ENCODE data around the gene LRRC38. TPM values are rescaled to one million over a fixed set of nuclear protein-coding genes. Genes with fewer than 3 reads are reported as not detected.

Gene LRRC38
- total and polyA plus RNA-seq, 2 of the 8 experiments (the other 6 are each of a cell fraction or from before 2014, with no cell fraction given): 0.17 to 0.63 TPM

DNA sequence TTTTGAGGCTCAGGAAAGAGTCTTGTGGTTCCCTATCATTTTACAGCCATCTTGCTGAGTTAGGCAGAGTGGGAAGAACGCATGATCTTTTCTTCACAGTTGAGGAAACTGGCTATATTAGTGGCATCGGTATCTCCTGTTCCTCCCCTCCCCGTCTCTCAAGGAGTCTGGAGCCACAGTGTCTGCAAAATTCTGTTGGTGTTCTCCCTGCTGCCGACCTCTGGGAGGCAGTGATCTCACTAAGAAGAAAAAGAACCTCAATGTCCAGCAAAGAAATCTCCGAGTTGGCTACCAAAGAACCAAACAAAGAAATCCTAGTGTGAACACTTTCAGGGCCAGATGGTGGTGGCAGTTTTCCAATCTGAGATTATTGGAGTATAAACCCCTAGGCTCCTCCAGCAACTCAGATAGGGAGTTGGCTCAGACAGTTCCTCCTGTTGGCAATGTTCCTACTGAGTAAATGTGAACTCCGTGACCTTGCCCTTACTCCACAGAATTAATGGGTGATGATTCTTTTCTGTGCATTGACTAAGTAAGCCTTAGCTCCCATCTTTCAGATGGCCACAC lies 62.3 kb downstream of the LRRC38 start:
- Histone ChIP-seq H2AK5ac (ENCODE audit: low read depth, low read length) (no peak overlapping the region), H3K4me2 (ENCODE audit: insufficient read depth in 1 of 2, low read depth in 2 of 2, low read length in 2 of 2) (no peak overlapping the region), H3K4me3 (ENCODE audit: extremely low read depth in 1 of 4, insufficient read depth in 2 of 4, low read depth in 3 of 4, low read length in 4 of 4) (no peak overlapping the region), H3K23ac (ENCODE audit: insufficient read length) (no peak overlapping the region), H3K79me1 (ENCODE audit: low read depth, low read length) (no peaks in the 10 kb centered on the region), H4K5ac (ENCODE audit: insufficient read length, low read depth, low read length) (no peak overlapping the region), H3K79me2 (ENCODE audit: control insufficient read depth in 1 of 2, insufficient read depth in 2 of 2, low read length in 2 of 2) (no peaks in the 10 kb centered on the region), H3K9me3 (ENCODE audit: insufficient read depth in 2 of 2, low read depth in 1 of 2, low read length in 1 of 2) (peaks cover 36 to 65% of the 10 kb centered on the region in 2 experiments), H3K27me3 (replicated peaks in 1 of 4; ENCODE audit: control insufficient read depth in 3 of 4, extremely low read depth in 1 of 4, insufficient read depth in 3 of 4, low read length in 3 of 4) (no peaks in the 10 kb centered on the region), H3K18ac (ENCODE audit: extremely low read depth, low read length) (no peak overlapping the region), H3K4me1 (replicated peaks in 1 of 4; ENCODE audit: control insufficient read depth in 3 of 4, insufficient read depth in 4 of 4, low read length in 3 of 4) (no peaks in the 10 kb centered on the region), H2BK15ac (ENCODE audit: low read length) (no peak overlapping the region), H2BK120ac (replicated peaks; ENCODE audit: low read depth, low read length) (no peak overlapping the region), H3K36me3 (ENCODE audit: control insufficient read depth in 2 of 4, insufficient read depth in 4 of 4, low read length in 3 of 4) (no peaks in the 10 kb centered on the region), H2BK5ac (ENCODE audit: low read depth, low read length) (no peak overlapping the region), H4K20me1 (replicated peaks in 1 of 2; ENCODE audit: control insufficient read depth in 1 of 2, insufficient read depth in 2 of 2, low read length in 2 of 2) (no peaks in the 10 kb centered on the region), H2BK20ac (ENCODE audit: low read length) (no peak overlapping the region), H3K27ac (ENCODE audit: low read depth, low read length) (no peak overlapping the region), H3K56ac (replicated peaks; ENCODE audit: insufficient read length, low read depth, low read length) (no peak overlapping the region), H3K14ac (ENCODE audit: insufficient read length) (no peak overlapping the region), H2AFZ (ENCODE audit: low read length) (no peak overlapping the region), H2BK12ac (ENCODE audit: low read depth, low read length) (no peak overlapping the region), H4K91ac (replicated peaks; ENCODE audit: insufficient read length, low read length) (no peak overlapping the region), H3K4ac (replicated peaks; ENCODE audit: insufficient read length, low read depth, low read length) (no peak overlapping the region), H4K8ac (ENCODE audit: extremely low read depth, insufficient read depth, low read length) (no peak overlapping the region), H3K9ac (replicated peaks in 1 of 4; ENCODE audit: extremely low read depth in 1 of 4, low read depth in 3 of 4, low read length in 3 of 4) (no peak overlapping the region), H3K23me2 (ENCODE audit: low read depth, low read length) (no peaks in the 10 kb centered on the region)
- FAIRE-seq: no peak
- ChIA-PET POLR2A (ENCODE audit: partially characterized antibody) (no interaction called here), CTCF (ENCODE audit: partially characterized antibody) (no interaction called here)
- WGBS, 2 experiments (ENCODE audit: extremely low coverage in 1 of 2, insufficient coverage in 1 of 2, insufficient read length in 1 of 2, insufficient replicate concordance in 2 of 2, low coverage in 1 of 2, low lambda C conversion rate in 2 of 2, missing lambda C conversion rate in 1 of 2): 75% methylated on average over 6 of the region's 6 CpGs; no CpG with 5 or more reads in 1 of the 2 experiments
- DNase-seq (ENCODE audit: low read depth in 1 of 2, low spot score in 2 of 2): no peak
- TF ChIP-seq YY1 (IDR thresholded peaks at IDR 0.05; ENCODE audit: low read depth, low read length): no peak
- TF ChIP-seq, protein P1, sequence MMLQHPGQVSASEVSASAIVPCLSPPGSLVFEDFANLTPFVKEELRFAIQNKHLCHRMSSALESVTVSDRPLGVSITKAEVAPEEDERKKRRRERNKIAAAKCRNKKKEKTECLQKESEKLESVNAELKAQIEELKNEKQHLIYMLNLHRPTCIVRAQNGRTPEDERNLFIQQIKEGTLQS (IDR thresholded peaks at IDR 0.05; ENCODE audit: insufficient read depth, low read depth, low read length): no peak
- no peak for TF ChIP-seq RAD21 (IDR thresholded peaks at IDR 0.05 in 1 of 2, conservative IDR thresholded peaks at IDR 0.05 in 1 of 2; ENCODE audit: low read depth in 2 of 2, low read length in 2 of 2)
- no peak for TF ChIP-seq MAFK (IDR thresholded peaks at IDR 0.05; ENCODE audit: low read depth, low read length)
- TF ChIP-seq PHF8 (conservative IDR thresholded peaks at IDR 0.05; ENCODE audit: low read depth, low read length): no peak
- TF ChIP-seq CBX8 (IDR thresholded peaks at IDR 0.05; ENCODE audit: borderline replicate concordance, low read depth, low read length): no peak
- no peak for TF ChIP-seq KDM4A (IDR thresholded peaks at IDR 0.05; ENCODE audit: low read depth, low read length, severe bottlenecking)
- TF ChIP-seq NANOG (IDR thresholded peaks at IDR 0.05; ENCODE audit: insufficient read depth, low read depth, low read length, poor library complexity, severe bottlenecking): no peak
- TF ChIP-seq, protein P2, sequence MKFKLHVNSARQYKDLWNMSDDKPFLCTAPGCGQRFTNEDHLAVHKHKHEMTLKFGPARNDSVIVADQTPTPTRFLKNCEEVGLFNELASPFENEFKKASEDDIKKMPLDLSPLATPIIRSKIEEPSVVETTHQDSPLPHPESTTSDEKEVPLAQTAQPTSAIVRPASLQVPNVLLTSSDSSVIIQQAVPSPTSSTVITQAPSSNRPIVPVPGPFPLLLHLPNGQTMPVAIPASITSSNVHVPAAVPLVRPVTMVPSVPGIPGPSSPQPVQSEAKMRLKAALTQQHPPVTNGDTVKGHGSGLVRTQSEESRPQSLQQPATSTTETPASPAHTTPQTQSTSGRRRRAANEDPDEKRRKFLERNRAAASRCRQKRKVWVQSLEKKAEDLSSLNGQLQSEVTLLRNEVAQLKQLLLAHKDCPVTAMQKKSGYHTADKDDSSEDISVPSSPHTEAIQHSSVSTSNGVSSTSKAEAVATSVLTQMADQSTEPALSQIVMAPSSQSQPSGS (IDR thresholded peaks at IDR 0.05; ENCODE audit: low read length): no peak
- no peak for TF ChIP-seq CREB1 (IDR thresholded peaks at IDR 0.05)
- no peak for TF ChIP-seq GTF2F1 (IDR thresholded peaks at IDR 0.05; ENCODE audit: borderline replicate concordance, low read depth, low read length)
